CD14-positive monocyte (primary cell): ENCODE results near the gene BRSK2. TPM values are rescaled to one million over a fixed set of nuclear protein-coding genes. Genes with fewer than 3 reads are reported as not detected.

ENCODE experiments used
- DNase-seq, 3 donors: peaks; one replicate each; pipeline ENCODE4 v3.0.0-alpha.2; 2011 to 2022
- H2AFZ ChIP-seq: 2 replicates; pipeline ENCODE4 v1.6.0; 2012; ENCODE audit warnings: mild to moderate bottlenecking, low read depth, low read length, inconsistent platforms; ENCODE audit not compliant: insufficient read depth, poor library complexity, severe bottlenecking
- H3K27ac ChIP-seq, 2 donors: 1 replicate in 1 of 2; 2 replicates in 1 of 2; pipeline ENCODE4 v1.5.1; 2012 to 2013; ENCODE audit warnings: low read length in 2 of 2, control low read depth in 1 of 2, inconsistent platforms in 1 of 2, low read depth in 1 of 2, mild to moderate bottlenecking in 1 of 2
- H3K27me3 ChIP-seq, 2 donors: one replicate each; pipeline versions ENCODE4 v1.6.0 to v1.6.1; 2011 to 2013; ENCODE audit warnings: low read length in 2 of 2; ENCODE audit not compliant: control insufficient read depth in 2 of 2, insufficient read depth in 2 of 2
- H3K36me3 ChIP-seq, 2 donors: replicated peaks in 1 of 2; 1 replicate in 1 of 2; 2 replicates in 1 of 2; pipeline versions ENCODE4 v1.5.1 to v1.6.1; 2012 to 2013; ENCODE audit warnings: low read length in 2 of 2, control low read depth in 1 of 2, inconsistent platforms in 1 of 2, mild to moderate bottlenecking in 1 of 2; ENCODE audit not compliant: insufficient read depth in 2 of 2, control insufficient read depth in 1 of 2
- H3K4me1 ChIP-seq, 2 donors: 1 replicate in 1 of 2; 2 replicates in 1 of 2; pipeline versions ENCODE4 v1.5.1 to v1.6.1; 2012 to 2013; ENCODE audit warnings: low read length in 2 of 2, control low read depth in 1 of 2, inconsistent platforms in 1 of 2, mild to moderate bottlenecking in 1 of 2, moderate library complexity in 1 of 2; ENCODE audit not compliant: insufficient read depth in 2 of 2, control insufficient read depth in 1 of 2
- H3K4me2 ChIP-seq: replicated peaks from 2 replicates; pipeline ENCODE3; 2012; ENCODE audit warnings: low read length, moderate library complexity, mild to moderate bottlenecking; ENCODE audit not compliant: poor library complexity, severe bottlenecking; ENCODE audit errors: extremely low read depth
- H3K4me3 ChIP-seq, 3 experiments: fragments of 200-600 bp in 1 of 3; sonication (generic) in 1 of 3; replicated peaks in 1 of 3; 1 replicate in 2 of 3; 2 replicates in 1 of 3; pipeline ENCODE4 v1.5.1; 2011 to 2013; ENCODE audit warnings: low read length in 3 of 3, mild to moderate bottlenecking in 3 of 3, control low read depth in 2 of 3, low read depth in 2 of 3, inconsistent platforms in 1 of 3, moderate library complexity in 1 of 3
- H3K79me2 ChIP-seq: 2 replicates; pipeline ENCODE4 v1.6.0; 2012; ENCODE audit warnings: mild to moderate bottlenecking, control low read depth, inconsistent platforms, low read length, moderate library complexity; ENCODE audit not compliant: insufficient read depth
- H3K9ac ChIP-seq: 2 replicates; pipeline ENCODE4 v1.6.0; 2017; ENCODE audit warnings: low read length, mild to moderate bottlenecking; ENCODE audit not compliant: insufficient read depth, poor library complexity, severe bottlenecking
- H3K9me3 ChIP-seq, 2 donors: replicated peaks in 1 of 2; 1 replicate in 1 of 2; 2 replicates in 1 of 2; pipeline versions ENCODE4 v1.5.1 to v1.6.1; 2012 to 2013; ENCODE audit warnings: low read length in 2 of 2, control low read depth in 1 of 2; ENCODE audit not compliant: control insufficient read depth in 1 of 2, insufficient read depth in 1 of 2
- H4K20me1 ChIP-seq: 2 replicates; pipeline ENCODE4 v1.6.0; 2012; ENCODE audit warnings: mild to moderate bottlenecking, low read length, control low read depth, moderate library complexity; ENCODE audit not compliant: insufficient read depth
- H3K27ac Mint-ChIP-seq, 7 donors: one replicate each; pipeline ENCODE4 v1.8.0; 2020; ENCODE audit warnings: mild to moderate bottlenecking in 7 of 7, mixed read lengths in 7 of 7, moderate library complexity in 6 of 7, inconsistent platforms in 2 of 7
- H3K27me3 Mint-ChIP-seq, 3 donors: one replicate each; pipeline ENCODE4 v1.8.0; 2021 to 2022; ENCODE audit warnings: low read depth in 3 of 3, mild to moderate bottlenecking in 3 of 3, mixed read lengths in 3 of 3, moderate library complexity in 3 of 3, inconsistent platforms in 1 of 3
- H3K36me3 Mint-ChIP-seq, 2 donors: one replicate each; pipeline ENCODE4 v1.8.0; 2020; ENCODE audit warnings: mixed read lengths in 2 of 2, inconsistent platforms in 1 of 2, mild to moderate bottlenecking in 1 of 2
- H3K4me1 Mint-ChIP-seq: one replicate; pipeline ENCODE4 v1.8.0; 2020; ENCODE audit warnings: mild to moderate bottlenecking, mixed read lengths
- H3K4me3 Mint-ChIP-seq, 2 donors: one replicate each; pipeline ENCODE4 v1.8.0; 2020; ENCODE audit warnings: mild to moderate bottlenecking in 2 of 2, mixed read lengths in 2 of 2, moderate library complexity in 1 of 2
- H3K9me3 Mint-ChIP-seq, 7 donors: one replicate each; pipeline ENCODE4 v1.8.0; 2020 to 2022; ENCODE audit warnings: mixed read lengths in 7 of 7, mild to moderate bottlenecking in 6 of 7, moderate library complexity in 6 of 7, inconsistent platforms in 2 of 7
- WGBS: methylation state at CpG from one replicate; pipeline ENCODE4 v1.1.5; 2013; ENCODE audit warnings: missing lambda C conversion rate; ENCODE audit not compliant: insufficient coverage; 5-methylcytosine and 5-hydroxymethylcytosine counted together
- intact Hi-C, 2 donors: fragments of 100-400 bp; cut with micrococcal nuclease; formaldehyde crosslinking; loops; one replicate each; pipeline versions ENCODE4 v1.15.0 to v1.15.1; 2023
- polyA plus RNA-seq, 3 donors: library from polyadenylated mRNA; depleted of rRNA in 1 of 3; unstranded in 2 of 3; stranded (reverse) in 1 of 3; fragments of 300-500 nt in 2 of 3; fragments of >200 nt in 1 of 3; fragmentation: Illumina TruSeq in 2 of 3; gene quantifications; 1 replicate in 2 of 3; 2 replicates in 1 of 3; pipeline ENCODE4 v1.2.3, GENCODE V29; 2012 to 2021
- TF ChIP-seq, protein P1 (sequence below): fragments of 200-600 bp; IDR thresholded peaks from one replicate; pipeline ENCODE4 v1.8.0; 2022; ENCODE audit warnings: antibody characterized with exemption, mild to moderate bottlenecking

BRSK2 gene
- polyA plus RNA-seq, 3 donors = 0.13 TPM; not detected in 2

DNA sequence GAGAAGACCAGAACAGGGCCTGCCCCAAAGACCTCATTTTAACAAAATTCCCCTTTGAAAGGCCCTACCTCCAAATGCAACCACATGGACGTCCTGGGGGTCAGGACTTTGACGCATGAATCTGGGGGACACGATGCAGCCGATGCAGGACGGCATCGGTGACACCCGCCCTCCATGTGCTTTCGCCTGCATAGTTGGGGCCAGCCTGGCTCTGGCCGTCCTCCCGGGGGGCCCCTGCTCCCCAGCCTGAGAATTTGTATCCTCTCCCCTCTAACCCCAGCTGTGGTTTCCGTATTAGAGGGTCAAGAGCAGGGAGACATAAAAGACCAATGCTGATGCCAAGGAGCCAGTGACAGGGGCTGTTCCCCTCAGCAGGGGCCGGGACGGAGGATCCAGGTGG is 18.4 kb upstream of the BRSK2 start:
- Histone ChIP-seq H4K20me1 (no peaks in the 10 kb centered on the region), H3K9ac (no peak overlapping the region), H3K27me3 (no peaks in the 10 kb centered on the region), H2AFZ (no peak overlapping the region), H3K9me3 (peaks cover 9 to 20% of the 10 kb centered on the region in 2 donors), H3K36me3 (no peaks in the 10 kb centered on the region), H3K4me2 (no peak overlapping the region), H3K27ac (no peak overlapping the region), H3K4me1 (no peaks in the 10 kb centered on the region), H3K79me2 (no peaks in the 10 kb centered on the region), H3K4me3 (no peak overlapping the region)
- no peak overlapping the region for H3K27ac Mint-ChIP-seq
- peaks cover 9 to 15% (median 14%) of the 10 kb centered on the region in 7 donors for H3K9me3 Mint-ChIP-seq
- peaks cover 3 to 4% (median 3%) of the 10 kb centered on the region in 3 donors for H3K27me3 Mint-ChIP-seq
- no peaks in the 10 kb centered on the region for H3K4me1 Mint-ChIP-seq
- no peaks in the 10 kb centered on the region for H3K36me3 Mint-ChIP-seq
- no peak overlapping the region for H3K4me3 Mint-ChIP-seq
- intact Hi-C loops = no loop called here
- 91% methylated on average over 10 of the region's 13 CpGs for WGBS
- TF ChIP-seq, protein P1, sequence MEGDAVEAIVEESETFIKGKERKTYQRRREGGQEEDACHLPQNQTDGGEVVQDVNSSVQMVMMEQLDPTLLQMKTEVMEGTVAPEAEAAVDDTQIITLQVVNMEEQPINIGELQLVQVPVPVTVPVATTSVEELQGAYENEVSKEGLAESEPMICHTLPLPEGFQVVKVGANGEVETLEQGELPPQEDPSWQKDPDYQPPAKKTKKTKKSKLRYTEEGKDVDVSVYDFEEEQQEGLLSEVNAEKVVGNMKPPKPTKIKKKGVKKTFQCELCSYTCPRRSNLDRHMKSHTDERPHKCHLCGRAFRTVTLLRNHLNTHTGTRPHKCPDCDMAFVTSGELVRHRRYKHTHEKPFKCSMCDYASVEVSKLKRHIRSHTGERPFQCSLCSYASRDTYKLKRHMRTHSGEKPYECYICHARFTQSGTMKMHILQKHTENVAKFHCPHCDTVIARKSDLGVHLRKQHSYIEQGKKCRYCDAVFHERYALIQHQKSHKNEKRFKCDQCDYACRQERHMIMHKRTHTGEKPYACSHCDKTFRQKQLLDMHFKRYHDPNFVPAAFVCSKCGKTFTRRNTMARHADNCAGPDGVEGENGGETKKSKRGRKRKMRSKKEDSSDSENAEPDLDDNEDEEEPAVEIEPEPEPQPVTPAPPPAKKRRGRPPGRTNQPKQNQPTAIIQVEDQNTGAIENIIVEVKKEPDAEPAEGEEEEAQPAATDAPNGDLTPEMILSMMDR = no peak
- no peak for DNase-seq

DNA sequence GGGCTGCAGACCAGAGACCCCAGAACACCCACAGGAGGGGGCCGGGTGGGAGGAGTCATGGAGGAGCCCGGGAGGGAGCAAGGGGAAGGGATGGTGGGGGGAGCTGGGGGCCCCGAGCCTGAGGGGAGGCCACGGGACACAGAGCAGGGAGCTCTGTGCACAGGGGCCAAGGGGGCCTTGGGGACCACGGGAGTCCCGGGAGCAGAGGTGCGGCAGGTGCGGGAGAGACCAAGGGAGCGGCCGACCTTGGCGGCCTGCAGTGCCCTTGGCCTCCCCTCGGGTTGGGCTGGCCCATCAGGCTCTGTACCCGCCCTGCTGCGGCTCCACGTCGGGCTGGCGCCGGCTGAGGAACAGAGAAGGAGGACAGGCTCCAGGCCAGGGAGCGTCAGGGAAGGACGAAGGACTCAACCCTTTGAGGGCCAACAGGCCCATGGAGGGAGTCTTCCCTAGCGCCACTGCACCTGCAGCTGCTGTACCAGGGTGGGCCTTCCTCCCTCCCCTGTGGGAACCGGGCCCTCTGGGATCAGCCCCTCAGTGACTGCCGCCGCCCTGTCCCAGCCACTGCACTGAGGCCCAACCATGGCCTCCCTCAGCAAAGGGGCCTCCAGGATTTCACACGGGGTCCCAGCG is 17.8 kb upstream of the BRSK2 start:
- intact Hi-C loops = no loop called here
- H3K4me2 ChIP-seq = no peak overlapping the region
- H3K4me3 ChIP-seq = no peak overlapping the region
- no peaks in the 10 kb centered on the region for H3K4me1 ChIP-seq
- Mint-ChIP-seq H3K4me3 (no peak overlapping the region), H3K36me3 (no peaks in the 10 kb centered on the region), H3K27me3 (peaks cover 3 to 4% (median 4%) of the 10 kb centered on the region in 3 donors), H3K27ac (no peak overlapping the region), H3K9me3 (peaks cover 3 to 10% (median 9%) of the 10 kb centered on the region in 7 donors), H3K4me1 (no peaks in the 10 kb centered on the region)
- H4K20me1 ChIP-seq = no peaks in the 10 kb centered on the region
- no peak overlapping the region for H3K27ac ChIP-seq
- no peak overlapping the region for H3K9ac ChIP-seq
- H3K36me3 ChIP-seq = no peaks in the 10 kb centered on the region
- 91% methylated on average over 24 of the region's 26 CpGs for WGBS
- H3K27me3 ChIP-seq = no peaks in the 10 kb centered on the region
- no peak overlapping the region for H2AFZ ChIP-seq
- no peaks in the 10 kb centered on the region for H3K79me2 ChIP-seq
- peaks cover 3 to 14% of the 10 kb centered on the region in 2 donors for H3K9me3 ChIP-seq
- DNase-seq = no peak
- TF ChIP-seq, protein P1 = no peak
